HL-60 (cell line): ENCODE results near the gene PRSS50.

Experiments used
- GABPA ChIP-seq: IDR thresholded peaks from 2 replicates; pipeline ENCODE4 v1.6.1; 2012; ENCODE audit warnings: low read depth
- POLR2AphosphoS5 ChIP-seq: IDR thresholded peaks from 2 replicates; pipeline ENCODE4 v1.6.1; 2012; ENCODE audit warnings: low read depth
- TF ChIP-seq, protein P1 (sequence below): IDR thresholded peaks from one replicate; pipeline ENCODE4 v1.5.1; 2011; ENCODE audit warnings: low read length, control low read depth, inconsistent platforms; ENCODE audit not compliant: insufficient read depth
- TF ChIP-seq, protein P2 (sequence below): IDR thresholded peaks from 2 replicates; pipeline ENCODE4 v1.6.1; 2012; ENCODE audit warnings: low read depth; ENCODE audit not compliant: insufficient replicate concordance

DNA sequence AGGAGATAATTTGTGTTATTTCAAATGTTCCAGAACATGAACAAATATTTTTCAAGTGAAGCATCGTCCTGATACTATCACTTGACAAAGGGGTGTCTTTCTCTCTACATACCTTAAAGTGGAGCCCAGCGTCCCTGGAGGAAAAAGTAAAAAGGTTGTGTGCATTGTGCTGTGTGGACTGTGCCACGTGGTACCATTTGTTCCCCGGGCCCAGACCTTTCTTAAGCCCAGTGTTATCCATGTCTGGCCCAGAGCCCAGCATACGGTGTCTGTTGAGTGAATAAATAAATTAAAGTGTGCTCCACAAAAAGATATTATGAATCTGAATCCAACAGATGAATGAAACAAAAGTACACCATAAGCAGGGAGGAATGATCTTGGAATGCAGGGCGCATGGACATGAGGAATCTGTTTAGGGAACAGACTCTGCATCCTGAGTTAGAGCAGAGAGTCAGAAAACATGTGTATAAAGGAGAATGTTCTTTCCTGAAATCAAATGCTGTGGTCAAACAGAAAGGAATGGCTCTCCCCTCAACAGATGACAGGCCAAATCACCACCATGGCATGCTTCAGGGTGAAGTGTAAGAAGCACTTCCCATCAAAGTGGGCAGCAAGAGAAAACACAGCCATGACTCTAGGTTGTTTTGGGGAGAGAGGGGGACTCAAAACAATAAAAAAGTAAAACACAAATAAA, 8.1 kb upstream of the PRSS50 start:
- TF ChIP-seq POLR2AphosphoS5: no peak
- TF ChIP-seq GABPA: no peak
- TF ChIP-seq, protein P1, sequence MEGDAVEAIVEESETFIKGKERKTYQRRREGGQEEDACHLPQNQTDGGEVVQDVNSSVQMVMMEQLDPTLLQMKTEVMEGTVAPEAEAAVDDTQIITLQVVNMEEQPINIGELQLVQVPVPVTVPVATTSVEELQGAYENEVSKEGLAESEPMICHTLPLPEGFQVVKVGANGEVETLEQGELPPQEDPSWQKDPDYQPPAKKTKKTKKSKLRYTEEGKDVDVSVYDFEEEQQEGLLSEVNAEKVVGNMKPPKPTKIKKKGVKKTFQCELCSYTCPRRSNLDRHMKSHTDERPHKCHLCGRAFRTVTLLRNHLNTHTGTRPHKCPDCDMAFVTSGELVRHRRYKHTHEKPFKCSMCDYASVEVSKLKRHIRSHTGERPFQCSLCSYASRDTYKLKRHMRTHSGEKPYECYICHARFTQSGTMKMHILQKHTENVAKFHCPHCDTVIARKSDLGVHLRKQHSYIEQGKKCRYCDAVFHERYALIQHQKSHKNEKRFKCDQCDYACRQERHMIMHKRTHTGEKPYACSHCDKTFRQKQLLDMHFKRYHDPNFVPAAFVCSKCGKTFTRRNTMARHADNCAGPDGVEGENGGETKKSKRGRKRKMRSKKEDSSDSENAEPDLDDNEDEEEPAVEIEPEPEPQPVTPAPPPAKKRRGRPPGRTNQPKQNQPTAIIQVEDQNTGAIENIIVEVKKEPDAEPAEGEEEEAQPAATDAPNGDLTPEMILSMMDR: no peak
- TF ChIP-seq, protein P2, sequence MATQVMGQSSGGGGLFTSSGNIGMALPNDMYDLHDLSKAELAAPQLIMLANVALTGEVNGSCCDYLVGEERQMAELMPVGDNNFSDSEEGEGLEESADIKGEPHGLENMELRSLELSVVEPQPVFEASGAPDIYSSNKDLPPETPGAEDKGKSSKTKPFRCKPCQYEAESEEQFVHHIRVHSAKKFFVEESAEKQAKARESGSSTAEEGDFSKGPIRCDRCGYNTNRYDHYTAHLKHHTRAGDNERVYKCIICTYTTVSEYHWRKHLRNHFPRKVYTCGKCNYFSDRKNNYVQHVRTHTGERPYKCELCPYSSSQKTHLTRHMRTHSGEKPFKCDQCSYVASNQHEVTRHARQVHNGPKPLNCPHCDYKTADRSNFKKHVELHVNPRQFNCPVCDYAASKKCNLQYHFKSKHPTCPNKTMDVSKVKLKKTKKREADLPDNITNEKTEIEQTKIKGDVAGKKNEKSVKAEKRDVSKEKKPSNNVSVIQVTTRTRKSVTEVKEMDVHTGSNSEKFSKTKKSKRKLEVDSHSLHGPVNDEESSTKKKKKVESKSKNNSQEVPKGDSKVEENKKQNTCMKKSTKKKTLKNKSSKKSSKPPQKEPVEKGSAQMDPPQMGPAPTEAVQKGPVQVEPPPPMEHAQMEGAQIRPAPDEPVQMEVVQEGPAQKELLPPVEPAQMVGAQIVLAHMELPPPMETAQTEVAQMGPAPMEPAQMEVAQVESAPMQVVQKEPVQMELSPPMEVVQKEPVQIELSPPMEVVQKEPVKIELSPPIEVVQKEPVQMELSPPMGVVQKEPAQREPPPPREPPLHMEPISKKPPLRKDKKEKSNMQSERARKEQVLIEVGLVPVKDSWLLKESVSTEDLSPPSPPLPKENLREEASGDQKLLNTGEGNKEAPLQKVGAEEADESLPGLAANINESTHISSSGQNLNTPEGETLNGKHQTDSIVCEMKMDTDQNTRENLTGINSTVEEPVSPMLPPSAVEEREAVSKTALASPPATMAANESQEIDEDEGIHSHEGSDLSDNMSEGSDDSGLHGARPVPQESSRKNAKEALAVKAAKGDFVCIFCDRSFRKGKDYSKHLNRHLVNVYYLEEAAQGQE: no peak
